HG03460 (cell line): ENCODE measurements around the gene DNAJC18.

ENCODE experiments used
- ATAC-seq: cut with Tn5 transposase; IDR thresholded peaks from one replicate; pipeline ENCODE4 v1.9.1; 2021; ENCODE audit not compliant: unreplicated experiment

Gene DNAJC18

GRCh38 chr5:139371482-139372435 is 67.6 kb downstream of the DNAJC18 start:
- ATAC-seq: no peak

DNA sequence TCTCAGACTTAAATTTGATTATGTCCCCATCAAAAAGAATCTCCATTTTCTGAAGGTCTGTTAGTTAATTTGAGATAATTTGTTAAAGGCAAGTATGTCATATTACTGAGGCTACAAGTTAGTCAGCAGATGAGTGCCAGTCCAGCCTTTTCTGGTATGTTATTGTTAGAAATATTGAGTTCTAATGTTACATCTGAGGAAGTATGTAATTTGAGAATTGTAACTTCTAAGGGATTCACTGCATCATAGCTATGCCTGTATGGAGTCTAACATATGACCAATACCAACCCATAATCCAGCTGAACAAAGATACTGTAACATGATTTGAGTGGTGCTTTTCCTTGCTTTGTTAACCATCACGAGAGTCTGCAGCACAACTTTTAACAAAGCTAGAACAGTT is 70.1 kb downstream of the DNAJC18 start:
- ATAC-seq: no peak

GRCh38 chr5:139368613-139369012 is 70.7 kb downstream of the DNAJC18 start:
- no peak for ATAC-seq

DNA sequence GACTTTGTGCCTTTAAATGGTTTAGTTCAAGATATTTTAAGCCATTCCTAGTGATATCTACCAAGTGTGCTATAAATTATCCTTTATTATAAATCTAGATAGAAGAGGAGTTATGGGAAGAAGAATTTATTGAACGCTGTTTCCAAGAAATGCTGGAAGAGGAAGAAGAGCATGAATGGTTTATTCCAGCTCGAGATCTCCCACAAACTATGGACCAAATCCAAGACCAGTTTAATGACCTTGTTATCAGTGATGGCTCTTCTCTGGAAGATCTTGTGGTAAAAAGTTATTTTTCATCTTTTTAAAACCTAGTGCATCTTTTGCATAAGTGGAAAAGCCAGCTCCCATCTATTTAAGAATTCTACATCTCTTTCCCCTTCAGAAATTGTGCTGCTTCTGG is 74.9 kb downstream of the DNAJC18 start:
- ATAC-seq: no peak

DNA sequence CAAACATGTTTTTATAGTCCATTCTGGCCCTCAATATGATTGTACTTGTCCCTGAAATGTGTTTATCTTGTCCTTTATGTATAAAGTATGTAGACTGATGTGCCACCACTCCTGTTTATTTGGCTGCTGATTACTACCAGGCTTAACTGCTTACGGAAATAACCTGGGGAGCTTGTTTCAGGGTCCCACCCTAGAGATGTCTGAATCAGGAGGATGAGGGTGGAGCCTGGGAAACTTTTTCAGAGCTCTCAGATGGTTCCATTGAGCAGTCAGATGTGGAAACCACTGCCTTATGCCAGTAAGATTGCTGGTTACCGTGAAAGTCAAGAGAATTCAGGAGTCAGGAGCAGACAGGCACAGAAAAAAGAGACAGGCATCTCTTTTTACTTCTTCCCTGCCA is 75.4 kb downstream of the DNAJC18 start:
- ATAC-seq: no peak

DNA sequence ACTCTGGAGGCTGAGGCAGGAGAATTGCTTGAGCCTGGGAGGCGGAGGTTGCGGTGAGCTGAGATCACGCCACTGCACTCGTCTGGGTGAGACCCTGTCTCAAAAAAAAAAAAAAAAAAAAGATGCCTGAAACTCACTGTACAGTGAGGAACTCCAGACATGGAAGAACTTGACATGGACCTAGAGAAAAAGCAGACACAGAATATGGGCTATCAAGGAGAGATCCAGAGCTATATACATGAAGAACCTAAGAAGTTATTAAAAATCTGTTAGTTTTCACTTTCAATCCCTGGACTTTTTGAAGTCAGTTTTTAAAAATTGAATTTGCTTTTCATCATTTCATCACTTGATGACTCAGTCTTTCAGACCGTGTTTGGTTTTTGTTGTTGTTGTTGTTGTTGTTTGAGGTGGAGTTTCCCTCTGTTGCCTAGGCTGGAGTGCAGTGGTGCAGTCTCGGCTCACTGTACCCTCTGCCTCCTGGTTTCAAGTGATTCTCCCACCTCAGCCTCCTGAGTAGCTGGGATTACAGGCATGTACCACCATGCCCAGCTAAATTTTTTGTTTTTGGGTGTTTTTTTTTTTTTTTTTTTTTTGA is 77.4 kb downstream of the DNAJC18 start:
- no peak for ATAC-seq

DNA sequence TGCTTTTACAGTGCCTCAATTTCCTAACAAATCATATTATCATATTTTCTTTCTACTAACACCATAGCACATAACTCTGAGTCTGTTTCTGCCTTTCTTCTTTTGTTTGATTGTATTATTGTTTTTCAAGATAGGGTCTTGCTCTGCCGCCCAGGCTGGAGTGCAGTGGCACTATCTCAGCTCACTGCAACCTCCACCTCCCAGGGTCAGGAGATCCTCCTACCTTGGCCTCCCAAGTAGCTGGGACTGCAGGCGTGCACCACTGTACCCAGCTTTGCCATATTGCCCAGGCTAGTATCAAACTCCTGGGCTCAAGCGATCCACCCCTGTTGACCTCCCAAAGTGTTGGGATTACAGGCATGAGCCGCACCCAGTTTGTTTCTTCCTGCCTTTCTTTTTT is 78.9 kb downstream of the DNAJC18 start:
- ATAC-seq: no peak
